NAMALWA (cell line): ENCODE measurements around the gene ARL5C.
"Not testable (repeated sequence)": the region's sequence is repeated elsewhere in the genome, so short reads cannot be mapped to it uniquely, and the experiment has no call there.

Source experiments
- DNase-seq: peaks from one replicate; pipeline ENCODE4 v3.0.0-alpha.2; 2015; ENCODE audit warnings: low spot score

Gene ARL5C

DNA sequence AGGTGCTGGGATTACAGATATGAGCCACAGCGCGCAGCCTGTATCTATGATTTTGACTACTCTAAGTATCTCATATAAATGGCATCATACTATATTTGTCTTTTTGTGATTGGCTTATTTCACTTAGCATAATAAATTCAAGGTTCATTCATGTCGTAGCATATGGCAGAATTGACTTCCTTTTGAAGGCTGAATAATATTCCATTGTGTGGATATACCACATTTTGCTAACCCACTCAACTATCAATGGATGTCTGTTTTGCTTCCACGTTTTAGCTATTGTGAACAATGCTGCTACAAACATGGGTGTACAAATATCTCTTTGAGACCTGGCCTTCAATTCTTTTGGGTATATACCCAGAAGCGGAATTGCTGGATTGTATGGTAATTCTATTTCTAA lies 24.7 kb downstream of the ARL5C start:
- no peak for DNase-seq

GRCh38 chr17:39139561-39139960 lies 26.4 kb downstream of the ARL5C start:
- no peak for DNase-seq

- no peak for DNase-seq
These were observed 26.8 kb downstream of the ARL5C start for GRCh38 chr17:39139161-39139511.

- DNase-seq, result no peak
These were observed 27.4 kb downstream of the ARL5C start for GRCh38 chr17:39138431-39139160.

- DNase-seq, result no peak
These were observed 31.1 kb downstream of the ARL5C start for GRCh38 chr17:39134878-39135277.

- DNase-seq, result no peak
These were observed 33.8 kb downstream of the ARL5C start for GRCh38 chr17:39132192-39132610.

- DNase-seq, result no peak
These were observed 34.3 kb downstream of the ARL5C start for GRCh38 chr17:39131616-39132015.

- no peak for DNase-seq
These were observed 35.8 kb downstream of the ARL5C start for GRCh38 chr17:39130205-39130604.

DNA sequence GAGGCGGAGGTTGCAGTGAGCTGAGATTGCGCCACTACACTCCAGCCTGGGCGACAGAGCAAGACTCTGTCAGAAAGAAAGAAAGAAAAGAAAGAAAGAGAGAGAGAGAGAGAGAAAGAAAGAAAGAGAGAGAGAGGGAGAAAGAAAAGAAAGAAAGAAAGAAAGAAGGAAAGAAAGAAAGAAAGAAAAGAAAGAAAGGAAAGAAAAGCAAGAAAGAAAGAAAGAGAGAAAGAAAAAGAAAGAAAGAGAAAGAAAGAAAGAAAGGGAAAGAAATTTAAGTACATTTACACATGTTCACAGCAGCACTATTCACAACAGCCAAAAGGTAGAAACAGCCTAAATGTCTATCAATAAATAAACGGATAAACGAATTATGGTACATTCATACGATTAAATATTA lies 36.4 kb downstream of the ARL5C start:
- DNase-seq, result not testable (repeated sequence)

DNA sequence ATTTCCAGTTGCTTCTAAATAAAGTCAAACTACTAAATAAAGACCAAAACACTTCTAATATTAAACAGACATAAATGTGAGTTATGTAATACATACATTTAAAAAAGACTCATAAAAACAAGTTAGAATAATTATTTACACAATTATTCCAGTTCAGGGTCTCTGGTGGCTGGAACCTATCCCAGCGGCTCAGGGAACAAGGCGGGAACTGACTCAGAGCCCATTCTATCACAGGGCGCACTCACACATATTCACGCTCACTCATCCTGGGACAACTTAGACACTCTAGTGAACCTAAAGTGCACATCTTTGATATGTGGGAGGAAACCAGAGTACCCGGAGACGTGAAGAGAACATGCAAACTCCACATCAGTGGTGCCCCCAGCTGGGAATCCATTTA lies 39.5 kb downstream of the ARL5C start:
- DNase-seq, result no peak

GRCh38 chr17:39125143-39125875 lies 40.7 kb downstream of the ARL5C start:
- no peak for DNase-seq

GRCh38 chr17:39123627-39124026 lies 42.3 kb downstream of the ARL5C start:
- no peak for DNase-seq

GRCh38 chr17:39122991-39123390 lies 43.0 kb downstream of the ARL5C start:
- no peak for DNase-seq

DNA sequence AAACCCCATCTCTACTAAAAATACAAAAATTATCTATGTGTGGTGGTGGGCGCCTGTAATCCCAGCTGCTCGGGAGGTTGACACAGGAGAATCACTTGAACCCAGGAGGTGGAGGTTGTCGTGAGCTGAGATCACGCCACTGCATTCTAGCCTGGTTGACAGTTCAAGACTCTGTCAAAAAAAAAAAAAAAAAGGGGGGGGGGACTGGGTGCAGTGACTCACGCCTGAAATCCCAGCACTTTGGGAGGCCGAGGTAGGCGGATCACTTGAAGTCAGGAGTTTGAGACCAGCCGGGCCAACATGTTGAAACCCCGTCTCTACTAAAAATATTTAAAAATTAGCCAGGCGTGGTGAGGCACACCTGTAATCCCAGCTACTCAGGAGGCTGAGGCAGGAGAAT lies 44.0 kb downstream of the ARL5C start:
- not testable (repeated sequence) for DNase-seq

DNA sequence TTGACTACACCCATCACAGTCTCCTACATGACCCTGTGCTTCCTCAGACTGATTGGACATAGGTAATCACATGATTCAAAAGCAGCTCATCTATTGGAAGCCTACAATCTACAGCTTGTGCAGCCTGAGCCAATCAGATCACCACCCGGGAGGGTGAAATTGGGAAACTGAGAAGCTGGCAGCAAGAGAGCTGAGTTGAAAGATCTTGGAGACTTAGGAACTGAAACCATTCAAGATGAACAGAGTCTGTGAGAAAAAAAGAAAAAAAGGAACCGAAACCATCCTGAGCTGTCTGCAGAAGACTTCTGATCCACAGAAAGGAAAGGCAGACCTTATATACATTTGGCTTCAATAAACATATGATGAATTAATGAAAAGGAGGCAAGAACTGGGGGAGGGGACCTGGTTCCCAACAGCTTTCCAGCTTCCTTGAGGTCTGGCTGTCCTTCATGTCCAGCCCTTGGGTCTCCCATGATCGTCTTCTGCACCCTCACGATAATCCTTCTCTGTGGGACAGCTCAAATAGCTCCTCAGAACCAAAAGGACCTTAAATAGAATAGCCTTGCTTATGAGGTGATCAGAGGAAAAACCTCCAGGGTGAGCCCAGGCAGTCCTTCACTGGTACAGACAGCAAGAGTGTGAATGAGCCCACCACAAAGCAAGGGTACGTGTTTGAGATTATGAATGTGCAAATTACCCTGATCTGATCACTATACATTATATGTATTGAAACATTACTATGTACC lies 47.1 kb downstream of the ARL5C start:
- peak; percentile 96 for DNase-seq

GRCh38 chr17:39116224-39116623 lies 49.7 kb downstream of the ARL5C start:
- no peak for DNase-seq

DNA sequence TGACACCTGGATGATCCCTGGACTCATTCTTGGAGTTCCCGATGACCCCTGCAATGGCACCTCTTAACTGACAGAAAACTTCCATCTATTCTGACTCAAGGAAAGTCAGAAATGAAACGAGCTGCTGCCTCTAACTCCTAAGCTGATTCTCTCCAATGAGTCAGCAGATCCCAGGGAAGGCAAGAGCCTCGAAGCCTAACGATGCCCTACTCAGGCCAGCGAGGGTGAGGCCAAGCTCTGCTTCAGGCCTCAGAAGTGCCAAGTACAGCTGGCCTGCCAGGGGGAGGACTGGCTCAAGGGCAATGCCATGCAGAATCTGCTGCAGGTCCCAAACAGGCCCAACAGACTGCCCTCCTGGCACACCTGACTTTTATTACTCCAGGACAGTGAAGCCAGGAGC lies 50.8 kb downstream of the ARL5C start:
- no peak for DNase-seq

DNA sequence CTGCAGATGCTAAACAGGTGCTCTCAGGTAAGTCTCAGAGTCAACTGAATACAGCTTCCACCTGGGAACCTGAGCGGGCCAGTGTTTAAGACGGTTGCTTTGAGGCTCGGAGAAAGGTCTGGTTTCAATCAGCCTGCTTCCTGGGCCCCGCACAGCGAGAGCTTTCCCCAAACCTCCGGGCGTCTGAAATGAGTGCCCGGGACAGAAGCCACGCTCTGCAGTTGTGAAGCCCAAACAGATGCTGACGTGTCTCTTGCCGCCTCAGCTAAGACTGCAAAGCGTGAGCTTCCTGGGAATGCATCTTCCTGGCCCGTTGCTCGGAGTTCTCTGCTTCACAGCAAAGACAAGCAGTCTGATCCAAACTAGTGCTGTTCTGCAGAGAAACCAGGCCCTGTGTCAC lies 51.2 kb downstream of the ARL5C start:
- DNase-seq, result no peak

DNA sequence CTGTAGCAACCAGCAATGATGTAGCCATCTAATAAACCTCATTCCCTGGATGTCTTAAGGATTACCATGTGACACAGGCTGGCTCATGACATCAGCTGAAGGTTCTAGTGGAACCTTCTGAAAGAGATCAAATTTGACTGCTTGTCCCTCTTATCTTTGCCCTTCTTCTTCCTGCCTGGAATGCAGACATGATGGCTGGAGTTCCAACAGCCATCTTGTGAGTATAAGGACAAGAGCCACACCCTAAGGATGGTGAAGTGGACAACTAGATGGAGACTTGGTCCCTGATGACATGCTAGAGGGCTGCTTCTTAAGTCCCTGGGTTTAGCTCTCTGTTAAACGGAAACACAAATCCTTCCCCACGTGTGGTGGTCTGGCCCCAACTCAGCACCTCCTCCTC lies 52.1 kb downstream of the ARL5C start:
- no peak for DNase-seq

GRCh38 chr17:39110435-39111136 lies 55.4 kb downstream of the ARL5C start:
- DNase-seq, result no peak

- DNase-seq, result no peak
These were observed 57.2 kb downstream of the ARL5C start for GRCh38 chr17:39108461-39109375.
